Upper lobe of right lung (tissue), 1 donor: ENCODE results near the gene RASGRF2. TPM values are rescaled to one million over a fixed set of nuclear protein-coding genes. Genes with fewer than 3 reads are reported as not detected.
A peak's percentile ranks its signal among the peaks of the same experiment; 100 is the strongest.
"Not testable (repeated sequence)": the region's sequence is repeated elsewhere in the genome, so short reads cannot be mapped to it uniquely, and the experiment has no call there.

Source experiments
- ATAC-seq: fragments of 200-7000 bp; cut with Tn5 transposase; one replicate; pipeline ENCODE4 v1.9.1; 2020; ENCODE audit warnings: mild to moderate bottlenecking, moderate library complexity
- DNase-seq: peaks from one replicate; pipeline ENCODE4 v3.0.0-alpha.2; 2020
- H3K27ac ChIP-seq: fragments of 200-600 bp; one replicate; pipeline ENCODE4 v1.8.0; 2022
- H3K27me3 ChIP-seq: fragments of 200-600 bp; one replicate; pipeline ENCODE4 v1.8.0; 2022; ENCODE audit warnings: mild to moderate bottlenecking
- H3K36me3 ChIP-seq: fragments of 200-600 bp; one replicate; pipeline ENCODE4 v1.8.0; 2022
- H3K4me1 ChIP-seq: fragments of 200-600 bp; one replicate; pipeline ENCODE4 v1.8.0; 2022
- H3K4me3 ChIP-seq: fragments of 200-600 bp; one replicate; pipeline ENCODE4 v1.8.0; 2022; ENCODE audit warnings: mild to moderate bottlenecking
- H3K9me3 ChIP-seq: fragments of 200-600 bp; one replicate; pipeline ENCODE4 v1.8.0; 2022
- intact Hi-C: fragments of 100-400 bp; cut with DNase I; formaldehyde crosslinking; loops from one replicate; pipeline ENCODE4 v1.11.0; 2022
- total RNA-seq: library from RNA; stranded (reverse); fragmentation: NEBNext Ultra II Directional; extraction: Animal tissue kit (Norgen Biotek cat#: 25700); gene quantifications from one replicate; pipeline ENCODE4 v1.2.1, GENCODE V29; 2021
- TF ChIP-seq, protein P1 (sequence below): fragments of 200-600 bp; IDR thresholded peaks from one replicate; pipeline ENCODE4 v1.8.0; 2022; ENCODE audit warnings: antibody characterized with exemption
- donor health status: DM: no; HTN: yes; CAD: no; lungs with severe emphysema.

RASGRF2 gene
- total RNA-seq, 1 donor from 2014 or later: 5.4 TPM

DNA sequence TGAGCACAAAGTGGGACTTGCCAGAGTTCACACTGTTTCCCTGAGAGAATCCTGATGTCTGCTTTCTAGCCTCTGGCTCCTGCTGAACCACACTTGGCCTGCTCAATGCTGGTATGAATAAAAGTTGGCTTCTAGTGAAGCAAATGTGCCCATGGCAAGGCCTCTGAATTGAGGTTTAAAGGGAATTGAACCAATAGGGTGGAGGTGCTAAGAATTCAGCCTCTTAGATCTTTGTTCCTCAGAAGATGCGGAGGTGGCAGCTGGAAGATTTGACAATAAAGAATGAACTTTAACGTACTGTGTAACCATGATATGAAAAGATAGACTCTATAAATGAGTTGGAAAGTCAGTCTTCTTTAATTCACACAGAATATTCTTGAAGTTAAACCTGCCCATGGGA, 57.2 kb downstream of the RASGRF2 start:
- Histone ChIP-seq H3K27me3 (no peaks in the 10 kb centered on the region), H3K9me3 (no peaks in the 10 kb centered on the region), H3K4me1 (no peaks in the 10 kb centered on the region), H3K36me3 (no peaks in the 10 kb centered on the region), H3K4me3 (no peak overlapping the region), H3K27ac (no peak overlapping the region)
- ATAC-seq (no peak), DNase-seq (no peak)
- TF ChIP-seq, protein P1, sequence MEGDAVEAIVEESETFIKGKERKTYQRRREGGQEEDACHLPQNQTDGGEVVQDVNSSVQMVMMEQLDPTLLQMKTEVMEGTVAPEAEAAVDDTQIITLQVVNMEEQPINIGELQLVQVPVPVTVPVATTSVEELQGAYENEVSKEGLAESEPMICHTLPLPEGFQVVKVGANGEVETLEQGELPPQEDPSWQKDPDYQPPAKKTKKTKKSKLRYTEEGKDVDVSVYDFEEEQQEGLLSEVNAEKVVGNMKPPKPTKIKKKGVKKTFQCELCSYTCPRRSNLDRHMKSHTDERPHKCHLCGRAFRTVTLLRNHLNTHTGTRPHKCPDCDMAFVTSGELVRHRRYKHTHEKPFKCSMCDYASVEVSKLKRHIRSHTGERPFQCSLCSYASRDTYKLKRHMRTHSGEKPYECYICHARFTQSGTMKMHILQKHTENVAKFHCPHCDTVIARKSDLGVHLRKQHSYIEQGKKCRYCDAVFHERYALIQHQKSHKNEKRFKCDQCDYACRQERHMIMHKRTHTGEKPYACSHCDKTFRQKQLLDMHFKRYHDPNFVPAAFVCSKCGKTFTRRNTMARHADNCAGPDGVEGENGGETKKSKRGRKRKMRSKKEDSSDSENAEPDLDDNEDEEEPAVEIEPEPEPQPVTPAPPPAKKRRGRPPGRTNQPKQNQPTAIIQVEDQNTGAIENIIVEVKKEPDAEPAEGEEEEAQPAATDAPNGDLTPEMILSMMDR: no peak
- intact Hi-C loops: no loop called here

DNA sequence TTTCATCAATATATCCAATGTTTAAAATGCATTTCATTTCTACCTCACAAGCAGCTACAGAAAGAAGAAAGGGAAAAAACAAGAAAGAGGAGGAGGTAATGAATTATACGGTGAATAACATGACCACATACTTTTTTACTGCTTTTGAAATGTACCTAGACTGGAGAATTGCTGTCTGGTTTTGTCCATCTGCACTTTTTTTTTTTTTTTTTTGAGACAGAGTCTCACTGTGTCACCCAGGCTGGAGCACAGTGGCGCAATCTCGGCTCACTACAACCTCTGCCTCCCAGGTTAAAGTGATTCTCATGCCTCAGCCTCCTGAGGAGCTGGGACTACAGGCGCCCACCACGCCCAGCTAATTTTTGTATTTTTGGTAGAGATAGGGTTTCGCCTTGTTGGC, 58.4 kb downstream of the RASGRF2 start:
- H3K27ac ChIP-seq, intact Hi-C loops, DNase-seq, H3K4me3 ChIP-seq, ATAC-seq, H3K36me3 ChIP-seq, H3K9me3 ChIP-seq, H3K27me3 ChIP-seq, H3K4me1 ChIP-seq: not testable (repeated sequence)

DNA sequence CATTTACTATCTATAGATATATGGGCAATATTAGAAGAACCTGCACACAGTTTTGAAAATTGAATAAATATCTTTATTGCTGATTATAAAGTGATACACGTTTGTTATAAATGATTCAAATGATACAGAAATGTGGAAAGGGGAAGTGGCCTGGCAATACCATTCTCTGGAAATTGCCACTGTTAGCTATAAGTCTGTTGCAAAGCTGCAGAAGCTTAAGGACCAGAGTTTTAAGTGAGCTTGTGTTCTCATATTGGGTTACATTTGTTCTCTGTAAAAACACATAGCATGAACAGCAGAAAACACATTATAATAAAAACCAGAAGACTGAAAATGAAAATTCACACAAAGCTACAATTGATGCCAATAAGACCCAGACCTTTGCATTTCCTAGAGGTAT, 59.6 kb downstream of the RASGRF2 start:
- ATAC-seq: no peak
- H3K36me3 ChIP-seq: no peaks in the 10 kb centered on the region
- DNase-seq: no peak
- no peaks in the 10 kb centered on the region for H3K27me3 ChIP-seq
- H3K27ac ChIP-seq: no peak overlapping the region
- intact Hi-C loops: no loop called here
- H3K4me3 ChIP-seq: no peak overlapping the region
- no peaks in the 10 kb centered on the region for H3K4me1 ChIP-seq
- H3K9me3 ChIP-seq: no peaks in the 10 kb centered on the region
- TF ChIP-seq, protein P1: no peak

DNA sequence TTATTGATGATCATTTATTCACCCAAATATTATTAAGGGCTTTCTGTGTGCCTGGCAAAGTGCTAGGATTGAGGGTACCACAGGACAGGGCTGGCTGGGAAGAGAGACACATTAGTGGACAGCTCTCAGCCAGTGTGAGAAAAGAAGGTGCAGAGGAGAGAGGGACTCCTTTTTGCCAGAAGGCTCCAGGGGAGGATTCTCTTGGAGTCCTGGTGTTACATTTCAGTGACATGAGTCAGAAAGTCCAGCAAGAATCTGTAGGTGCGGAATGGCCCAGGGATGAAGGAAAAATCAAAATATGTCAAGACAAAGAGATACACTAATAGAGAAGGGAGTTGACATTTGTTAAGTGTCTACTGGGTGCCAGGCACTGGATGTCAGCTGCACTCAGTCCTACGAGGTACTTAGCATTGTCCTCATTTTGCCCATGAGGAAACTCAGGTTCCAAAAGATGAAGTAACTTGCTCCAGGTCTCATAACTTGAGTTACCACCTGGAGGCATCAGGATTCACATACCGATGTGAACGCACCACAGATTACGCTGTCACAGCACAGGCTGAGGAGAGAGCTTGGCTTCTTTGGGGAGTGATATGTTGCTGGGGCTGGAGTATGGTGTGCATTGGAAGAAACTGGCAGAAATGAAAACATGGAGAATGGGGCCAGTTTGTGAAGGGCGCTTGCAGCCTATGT, 60.5 kb downstream of the RASGRF2 start:
- intact Hi-C loops: no loop called here
- H3K27ac ChIP-seq: no peak overlapping the region
- no peak for DNase-seq
- no peaks in the 10 kb centered on the region for H3K4me1 ChIP-seq
- H3K4me3 ChIP-seq: no peak overlapping the region
- TF ChIP-seq, protein P1: no peak
- H3K27me3 ChIP-seq: no peaks in the 10 kb centered on the region
- ATAC-seq: no peak
- no peaks in the 10 kb centered on the region for H3K36me3 ChIP-seq
- no peaks in the 10 kb centered on the region for H3K9me3 ChIP-seq

DNA sequence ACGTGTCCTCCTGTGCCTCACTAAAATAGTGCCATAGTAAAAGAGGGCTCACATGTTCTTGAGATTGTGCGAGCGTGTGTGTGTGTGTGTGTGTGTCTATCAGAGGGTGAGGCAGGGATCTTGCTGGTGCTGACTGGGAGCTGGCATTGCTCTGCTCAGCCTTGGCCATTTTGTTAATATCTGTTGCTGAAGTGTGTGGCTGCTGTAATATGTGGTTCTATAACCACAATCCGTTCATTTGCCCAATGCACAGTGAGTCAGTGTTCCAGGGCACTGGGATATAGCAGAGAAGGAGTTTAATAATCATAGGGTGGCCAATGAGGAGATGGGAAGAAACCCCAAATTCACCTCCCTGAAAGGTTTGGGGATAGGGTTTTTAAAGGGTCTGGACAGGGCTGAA, 61.3 kb downstream of the RASGRF2 start:
- Histone ChIP-seq H3K4me3 (no peak overlapping the region), H3K27me3 (no peaks in the 10 kb centered on the region), H3K9me3 (no peaks in the 10 kb centered on the region), H3K27ac (no peak overlapping the region), H3K4me1 (no peaks in the 10 kb centered on the region), H3K36me3 (no peaks in the 10 kb centered on the region)
- ATAC-seq (no peak), DNase-seq (no peak)
- intact Hi-C loops: no loop called here
- TF ChIP-seq, protein P1: no peak

DNA sequence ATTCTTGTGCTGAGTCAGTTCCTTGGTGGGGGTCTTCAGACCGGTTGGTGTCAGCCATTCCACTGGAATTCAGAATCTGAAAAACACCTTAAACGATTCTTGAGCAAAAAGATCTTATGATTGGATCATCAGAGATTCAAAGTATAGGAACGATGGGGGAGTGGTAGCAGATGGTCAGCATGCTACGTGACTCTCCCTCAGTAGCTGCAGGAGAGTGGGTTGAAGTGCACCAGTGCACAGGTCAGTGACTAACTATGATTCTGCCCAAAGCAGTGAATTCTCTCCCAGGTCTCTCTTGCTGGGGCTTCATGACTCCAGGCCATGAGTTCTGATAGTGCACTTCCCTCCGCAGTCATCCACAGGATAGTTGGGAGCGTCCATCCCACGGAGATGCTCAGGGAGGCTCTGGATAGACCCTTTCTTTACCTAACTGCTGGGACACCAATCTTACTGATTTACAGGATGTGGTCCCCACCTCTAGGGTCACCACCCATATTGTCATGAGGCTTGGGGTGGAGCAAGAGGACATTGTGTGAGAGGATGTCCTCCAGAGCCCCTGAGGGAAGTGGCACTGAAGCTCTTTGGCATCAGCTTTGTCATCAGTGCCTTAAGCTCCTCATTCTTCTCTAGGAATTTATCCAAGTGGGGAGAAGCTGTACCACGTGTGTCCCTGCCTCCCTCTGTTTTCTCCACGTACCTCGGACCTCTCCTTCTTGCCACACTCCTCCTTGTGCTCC, 62.0 kb downstream of the RASGRF2 start:
- H3K27ac ChIP-seq: no peak overlapping the region
- no peak for DNase-seq
- peak; percentile 26 for ATAC-seq

More for the DNA sequence above, 62.0 kb downstream of the RASGRF2 start:
- TF ChIP-seq, protein P1: no peak
- no peaks in the 10 kb centered on the region for H3K4me1 ChIP-seq
- H3K4me3 ChIP-seq: no peak overlapping the region
- H3K36me3 ChIP-seq: no peaks in the 10 kb centered on the region
- intact Hi-C loops: no loop called here
- H3K27me3 ChIP-seq: no peaks in the 10 kb centered on the region
- H3K9me3 ChIP-seq: no peaks in the 10 kb centered on the region
